GM21576 (cell line): ENCODE data around the gene SEPHS2.
"Not testable (repeated sequence)": the region's sequence is repeated elsewhere in the genome, so short reads cannot be mapped to it uniquely, and the experiment has no call there.

Experiments used
- ATAC-seq: cut with Tn5 transposase; IDR thresholded peaks from one replicate; pipeline ENCODE4 v1.9.1; 2021; ENCODE audit warnings: mild to moderate bottlenecking, moderate library complexity; ENCODE audit not compliant: unreplicated experiment

SEPHS2 gene

GRCh38 chr16:30470170-30470512, 24.5 kb upstream of the SEPHS2 start:
- no peak for ATAC-seq

DNA sequence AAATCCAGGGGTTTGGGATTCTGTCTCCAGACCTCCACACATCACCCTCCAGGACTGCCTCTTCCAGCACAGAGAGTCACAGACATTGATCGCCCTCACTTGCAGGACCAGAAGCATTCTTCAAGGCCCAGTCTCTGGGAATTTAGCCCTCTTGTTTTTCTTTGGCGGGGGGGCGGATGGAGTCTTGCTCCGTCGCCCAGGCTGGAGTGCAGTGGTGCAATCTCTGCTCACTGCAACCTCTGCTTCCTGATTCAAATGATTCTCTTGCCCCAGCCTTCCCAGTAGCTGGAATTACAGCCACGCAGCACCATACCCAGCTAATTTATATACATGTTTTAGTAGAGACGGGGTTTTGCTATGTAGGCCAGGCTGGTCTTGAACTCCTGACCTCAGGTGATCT, 18.4 kb upstream of the SEPHS2 start:
- no peak for ATAC-seq

- not testable (repeated sequence) for ATAC-seq
Observed at GRCh38 chr16:30461426-30461825, 15.8 kb upstream of the SEPHS2 start.

DNA sequence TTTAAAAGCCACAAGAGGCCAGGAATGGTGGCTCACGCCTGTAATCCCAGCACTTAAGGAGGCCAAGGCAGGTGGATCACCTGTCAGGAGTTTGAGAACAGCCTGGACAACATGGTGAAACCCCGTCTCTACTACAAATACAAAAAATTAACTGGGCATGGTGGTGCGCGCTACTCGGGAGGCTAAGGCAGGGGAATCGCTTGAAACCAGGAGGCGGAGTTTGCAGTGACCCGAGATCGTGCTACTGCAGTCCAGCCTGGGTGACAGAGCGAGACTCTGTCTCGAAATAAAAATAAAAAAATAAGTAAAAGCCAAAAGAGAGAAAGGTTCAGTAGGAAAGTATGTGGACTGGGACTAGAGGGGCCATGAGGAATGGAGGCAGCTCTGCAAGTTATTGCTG, 13.8 kb upstream of the SEPHS2 start:
- ATAC-seq = no peak

DNA sequence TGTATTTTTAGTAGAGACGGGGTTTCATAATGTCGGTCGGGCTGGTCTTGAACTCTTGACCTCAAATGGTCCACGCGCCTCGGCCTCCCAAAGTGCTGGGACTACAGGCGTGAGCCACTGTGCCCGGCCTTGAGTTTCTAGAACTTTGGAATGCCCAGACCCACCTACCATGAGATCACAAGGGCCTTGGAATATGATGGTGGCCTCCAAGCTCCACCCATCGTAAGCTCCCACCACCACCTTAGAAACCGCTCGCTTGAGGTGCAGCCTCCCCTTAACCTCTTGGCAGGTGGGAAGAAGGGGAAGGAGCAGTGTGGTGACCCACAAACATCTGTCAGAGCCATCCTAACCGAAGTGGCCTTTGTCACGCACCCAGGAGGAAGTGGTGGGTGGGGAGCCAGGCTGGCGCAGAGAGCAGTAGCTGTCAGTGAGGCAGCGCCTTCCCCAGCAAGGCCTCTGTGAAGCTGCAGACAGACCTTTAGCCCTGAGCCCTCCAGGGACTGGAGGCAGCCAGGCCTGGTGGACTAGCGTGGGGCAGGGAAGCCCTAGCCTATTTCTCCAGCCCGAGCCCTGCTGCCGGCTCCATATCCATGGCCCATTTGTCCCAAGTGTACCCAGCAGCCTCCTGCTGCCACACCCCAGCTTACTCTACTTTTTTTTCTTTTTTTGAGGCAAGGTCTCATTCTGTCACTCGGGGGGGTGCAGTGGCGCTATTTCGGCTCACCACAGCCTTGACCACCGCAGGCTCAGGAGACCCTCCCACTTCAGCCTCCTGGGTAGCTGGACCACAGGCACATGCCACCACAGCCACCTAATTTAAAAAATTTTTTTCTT, 13.1 kb upstream of the SEPHS2 start:
- ATAC-seq = peak; percentile 78

- no peak for ATAC-seq
Observed at GRCh38 chr16:30457743-30458560, 12.3 kb upstream of the SEPHS2 start.

DNA sequence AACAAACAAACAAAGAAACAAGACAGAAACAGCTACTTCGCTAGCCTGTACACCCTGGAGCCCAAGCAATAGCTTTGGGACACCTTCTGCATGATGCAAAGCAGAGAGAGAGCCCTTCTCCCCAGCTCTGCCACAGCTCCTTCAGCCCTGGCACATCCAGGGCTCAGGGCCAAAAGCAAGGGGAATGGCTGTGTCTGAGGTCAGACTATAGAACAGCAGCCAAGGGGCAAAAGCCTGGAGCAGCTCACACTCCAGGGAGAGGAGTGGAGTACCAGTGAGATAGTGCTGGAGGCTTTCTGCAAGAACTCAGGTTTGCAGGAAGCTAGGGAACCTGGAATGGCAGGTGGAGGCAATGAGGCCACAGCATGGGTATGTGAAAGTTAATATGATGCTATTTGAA, 11.6 kb upstream of the SEPHS2 start:
- no peak for ATAC-seq

DNA sequence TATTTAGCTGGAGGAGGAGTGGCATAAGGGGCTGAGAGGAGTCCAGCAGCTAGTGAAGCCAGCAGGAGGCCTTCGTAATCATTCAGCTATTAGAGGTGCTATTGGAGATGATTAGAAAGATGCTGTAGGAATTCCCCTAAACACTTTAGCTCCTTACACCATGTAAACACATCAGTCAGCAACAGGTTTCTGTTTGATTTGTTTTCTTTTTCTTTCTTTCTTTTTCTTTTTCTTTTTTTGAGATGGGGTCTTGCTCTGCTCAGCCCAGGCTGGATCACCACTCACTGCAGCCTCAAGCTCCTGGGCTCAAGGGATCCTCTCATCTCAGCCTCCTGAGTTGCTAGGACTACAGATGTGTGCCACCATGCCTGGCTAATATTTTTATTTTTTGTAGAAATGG, 10.6 kb upstream of the SEPHS2 start:
- ATAC-seq = no peak

- not testable (repeated sequence) for ATAC-seq
Observed at GRCh38 chr16:30452709-30453580, 7.3 kb upstream of the SEPHS2 start.

GRCh38 chr16:30449116-30449435, 3.4 kb upstream of the SEPHS2 start:
- no peak for ATAC-seq

GRCh38 chr16:30447512-30448226, 2.0 kb upstream of the SEPHS2 start:
- no peak for ATAC-seq

DNA sequence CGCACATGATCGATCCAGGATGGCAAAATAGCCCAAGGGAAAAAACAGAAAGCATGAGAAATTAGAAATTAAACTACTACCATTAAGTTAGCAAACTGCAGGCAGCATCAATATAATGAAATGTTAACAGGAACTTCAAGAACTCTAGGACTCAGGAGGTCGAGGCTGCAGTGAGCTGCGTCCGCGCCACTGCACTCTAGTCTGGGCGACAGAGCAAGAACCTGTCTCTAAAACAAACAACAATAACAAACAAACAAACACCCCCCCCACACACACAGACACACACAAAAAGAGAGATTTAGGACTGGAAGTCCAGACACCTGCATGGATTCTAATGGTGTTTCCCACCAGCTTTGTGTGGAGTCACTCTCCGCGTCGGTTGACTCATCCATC, 525 bp upstream of the SEPHS2 start:
- no peak for ATAC-seq

DNA sequence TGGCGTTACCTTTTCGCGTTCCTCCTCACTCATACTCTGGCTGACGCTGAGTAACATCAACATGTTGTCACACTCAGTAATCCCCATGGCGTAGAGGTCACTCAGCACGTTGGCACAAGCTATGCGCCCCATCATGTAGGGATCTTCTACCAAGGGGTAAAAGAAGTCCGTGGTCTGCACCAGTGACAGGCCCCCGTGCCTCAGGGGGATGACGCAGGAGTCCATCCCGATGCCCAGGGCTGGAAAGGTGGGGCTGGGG, 596 bp downstream of the SEPHS2 start:
- no peak for ATAC-seq

DNA sequence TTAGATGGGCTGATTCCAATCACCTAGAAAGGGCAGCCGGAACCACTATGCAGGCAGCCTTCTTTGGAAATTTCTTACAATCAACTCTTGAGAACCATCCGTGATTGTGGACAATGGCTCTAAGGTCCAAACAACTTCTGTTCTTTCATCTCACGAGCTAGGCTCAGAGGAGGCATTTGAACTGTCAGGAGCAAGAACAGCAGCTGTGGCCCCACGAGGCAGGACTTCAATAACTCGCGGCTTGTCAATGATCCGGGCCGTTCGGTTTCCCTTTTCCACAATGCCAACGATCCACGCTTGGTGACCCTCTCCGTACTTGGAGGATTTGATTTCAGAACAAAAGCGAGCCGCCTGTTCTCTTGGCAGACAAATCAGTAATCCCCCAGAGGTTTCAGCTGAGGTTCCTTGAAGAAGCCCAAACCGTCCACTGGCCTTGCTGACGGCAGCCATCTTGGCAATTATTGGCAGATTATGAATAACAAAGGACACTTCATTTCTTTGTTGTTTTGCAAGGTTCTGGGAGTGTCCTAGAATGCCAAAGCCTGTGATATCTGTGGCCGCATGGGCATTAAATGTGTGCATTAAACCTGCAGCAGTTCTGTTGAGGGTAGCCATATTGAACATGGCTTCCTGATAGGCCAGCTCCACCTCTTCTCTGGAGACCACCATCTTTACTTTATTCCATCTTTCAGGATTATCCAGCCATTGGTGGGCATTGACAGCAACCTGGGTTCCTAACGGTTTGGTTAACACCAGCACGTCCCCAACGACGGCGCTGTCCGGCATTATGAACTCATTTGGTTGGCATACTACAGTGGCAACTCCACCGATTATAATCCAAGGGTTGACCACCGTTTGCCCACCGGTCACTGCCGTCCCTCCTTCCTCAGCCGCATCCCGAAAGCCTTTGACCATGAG, 1.2 kb downstream of the SEPHS2 start:
- no peak for ATAC-seq

DNA sequence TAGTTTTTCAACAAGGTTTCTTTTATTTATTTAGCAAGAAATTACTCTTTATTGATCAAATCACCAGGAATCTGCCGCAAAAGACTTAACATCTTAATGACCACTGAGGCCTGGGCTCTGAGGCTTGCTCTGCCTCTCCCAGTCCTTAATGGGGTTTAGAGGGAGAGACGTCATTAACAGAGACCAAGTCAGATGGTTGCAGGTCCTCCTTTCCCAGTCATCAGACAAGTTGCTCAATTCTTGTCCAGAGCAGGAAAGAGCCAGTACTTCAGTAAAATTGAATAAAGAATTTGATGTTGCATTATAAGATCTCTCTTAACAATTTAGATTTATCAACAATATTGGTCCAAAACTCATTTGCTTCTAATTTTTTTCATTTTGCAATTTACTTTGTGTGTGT, 2.0 kb downstream of the SEPHS2 start:
- no peak for ATAC-seq

GRCh38 chr16:30439720-30440348, 5.8 kb downstream of the SEPHS2 start:
- ATAC-seq = no peak

GRCh38 chr16:30438835-30439234, 6.8 kb downstream of the SEPHS2 start:
- no peak for ATAC-seq

DNA sequence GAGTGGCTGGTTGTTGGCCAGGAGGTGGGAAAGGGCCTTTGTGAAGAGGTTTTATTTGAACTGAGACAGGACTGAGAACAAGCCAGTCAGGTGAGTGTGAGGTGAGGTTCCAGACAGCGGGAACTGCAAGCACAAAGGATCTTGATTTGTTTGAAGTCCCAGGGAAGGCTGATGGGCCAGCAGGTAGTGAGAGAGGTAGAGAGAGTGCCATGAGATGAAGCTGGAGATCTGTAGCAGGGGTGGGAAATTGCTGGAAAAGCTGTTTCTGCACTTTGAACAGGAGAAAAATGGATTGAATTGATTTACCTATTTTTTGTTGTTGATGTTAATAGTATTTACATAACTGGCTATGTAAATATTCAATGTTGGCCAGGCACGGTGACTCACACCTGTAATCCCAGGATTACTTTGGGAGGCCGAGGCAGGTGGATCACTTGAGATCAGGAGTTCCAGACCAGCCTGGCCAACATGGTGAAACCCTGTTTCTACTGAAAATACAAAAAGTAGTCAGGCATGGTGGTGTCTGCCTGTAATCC, 8.1 kb downstream of the SEPHS2 start:
- ATAC-seq = no peak

DNA sequence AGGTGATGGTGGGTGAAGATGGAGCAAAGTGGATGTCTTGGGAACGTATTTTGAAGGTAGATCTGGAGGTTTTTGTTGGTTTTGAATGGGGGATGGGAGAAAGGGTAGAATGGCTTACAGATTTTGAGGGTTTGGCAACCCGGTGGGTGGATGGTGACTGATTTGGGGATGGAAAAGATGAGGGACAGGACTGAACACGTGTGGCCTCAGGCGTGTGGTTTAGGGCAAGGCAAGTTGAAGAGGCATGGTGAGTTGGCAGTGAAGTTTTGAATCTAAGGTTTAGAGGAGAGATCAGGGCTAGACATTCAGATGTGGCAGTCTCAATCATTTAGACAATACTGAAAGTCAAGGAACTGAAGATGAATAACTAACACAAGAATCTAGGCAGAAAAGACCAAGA, 10.8 kb downstream of the SEPHS2 start:
- ATAC-seq = no peak
